HepG2 (cell line): Measurements from ENCODE around the gene BBS4. TPM values are rescaled to one million over a fixed set of nuclear protein-coding genes. Genes with fewer than 3 reads are reported as not detected.

Experiments
- ATAC-seq: fragments of 200-7000 bp; cut with Tn5 transposase; 3 replicates; pipeline ENCODE4 v1.9.1; 2020; ENCODE audit warnings: mild to moderate bottlenecking, moderate library complexity
- BruUV-seq: library from RNA; stranded (reverse); fragments of 400-500 nt; replicated peaks from 2 replicates; lab custom pipeline; 2021; lab: Mats Ljungman, UMichigan
- CTCF ChIA-PET: fragments of 300-600 bp; formaldehyde crosslinking; extraction: SDS; loops from one replicate; lab custom pipeline; 2021; ENCODE audit warnings: low total read pairs, inconsistent platforms, low intra/inter-chr PET ratio; lab: Yijun Ruan, JAX
- POLR2A ChIA-PET: fragments of 350-600 bp; sonication (Branson Sonifier 250); formaldehyde crosslinking; loops from one replicate; lab custom pipeline; 2020; ENCODE audit warnings: antibody characterized with exemption, inconsistent platforms; lab: Yijun Ruan, JAX
- DNase-seq: peaks from one replicate; pipeline ENCODE4 v3.0.0-alpha.2; 2015; ENCODE audit warnings: low spot score
- FAIRE-seq: peaks from 3 replicates; lab custom pipeline; 2011; peaks lifted over from hg19 to GRCh38; lab: Jason Lieb, UNC
- H2AFZ ChIP-seq: one replicate; pipeline ENCODE4 v1.6.1; 2011; ENCODE audit warnings: low read length, inconsistent platforms
- H3K27ac ChIP-seq: fragments of 300-600 bp; 3 replicates; pipeline ENCODE4 v1.8.0; 2011; ENCODE audit warnings: mixed run types, mild to moderate bottlenecking, mixed read lengths, low read length, inconsistent platforms; ENCODE audit not compliant: insufficient read depth; ENCODE audit errors: extremely low read length
- H3K27me3 ChIP-seq, 2 experiments: fragments of 200-600 bp in 1 of 2; 2 replicates in 1 of 2; 3 replicates in 1 of 2; pipeline versions ENCODE4 v1.6.0 to v1.8.0; 2011; ENCODE audit warnings: low read length in 2 of 2, mild to moderate bottlenecking in 2 of 2, moderate library complexity in 2 of 2, inconsistent platforms in 1 of 2; ENCODE audit not compliant: insufficient read depth in 2 of 2, control insufficient read depth in 1 of 2
- H3K36me3 ChIP-seq, 2 experiments: fragments of 200-600 bp in 1 of 2; replicated peaks in 1 of 2; 2 replicates in 1 of 2; 3 replicates in 1 of 2; pipeline versions ENCODE4 v1.5.1 to v1.8.0; 2011; ENCODE audit warnings: low read length in 2 of 2, inconsistent platforms in 1 of 2; ENCODE audit not compliant: insufficient read depth in 2 of 2, control insufficient read depth in 1 of 2
- H3K4me1 ChIP-seq: 2 replicates; pipeline ENCODE4 v1.5.1; 2012; ENCODE audit warnings: low read length, inconsistent platforms; ENCODE audit not compliant: insufficient read depth
- H3K4me2 ChIP-seq: 2 replicates; pipeline ENCODE4 v1.6.0; 2011; ENCODE audit warnings: low read depth, low read length, inconsistent platforms
- H3K4me3 ChIP-seq, 3 experiments: fragments of 200-600 bp in 1 of 3; sonication (generic), shearing (Covaris generic) in 1 of 3; replicated peaks in 1 of 3; 2 replicates each; pipeline ENCODE4 v1.5.1; 2011 to 2016; ENCODE audit warnings: low read length in 3 of 3, inconsistent platforms in 2 of 3, low read depth in 2 of 3, mild to moderate bottlenecking in 2 of 3, control low read depth in 1 of 3, mixed read lengths in 1 of 3; ENCODE audit not compliant: insufficient read depth in 1 of 3
- H3K79me2 ChIP-seq: one replicate; pipeline ENCODE4 v1.6.1; 2011; ENCODE audit warnings: low read length, inconsistent platforms; ENCODE audit not compliant: insufficient read depth
- H3K9ac ChIP-seq: 2 replicates; pipeline ENCODE4 v1.6.0; 2011; ENCODE audit warnings: mild to moderate bottlenecking, low read depth, low read length, inconsistent platforms; ENCODE audit not compliant: insufficient read depth
- H3K9me3 ChIP-seq: 2 replicates; pipeline ENCODE4 v1.5.1; 2012; ENCODE audit warnings: mild to moderate bottlenecking, low read length
- H4K20me1 ChIP-seq: 2 replicates; pipeline ENCODE4 v1.6.0; 2011; ENCODE audit warnings: inconsistent platforms, mild to moderate bottlenecking, low read length, moderate library complexity; ENCODE audit not compliant: insufficient read depth
- HNF4G ChIP-seq, 2 experiments: sonication (generic) in 1 of 2; formaldehyde crosslinking in 1 of 2; IDR thresholded peaks; 2 replicates each; pipeline versions ENCODE4 v1.4.0 to v1.6.1; 2011 to 2020; ENCODE audit warnings: borderline replicate concordance in 2 of 2, low read depth in 2 of 2, mild to moderate bottlenecking in 2 of 2, low read length in 1 of 2, missing genetic modification reagents in 1 of 2, moderate library complexity in 1 of 2
- KDM2A ChIP-seq: sonication (generic); formaldehyde crosslinking; IDR thresholded peaks from 2 replicates; pipeline ENCODE4 v1.4.0; 2020; ENCODE audit warnings: low read depth, missing genetic modification reagents, borderline replicate concordance
- KDM4B ChIP-seq: sonication (generic); formaldehyde crosslinking; IDR thresholded peaks from 2 replicates; pipeline ENCODE4 v1.4.0; 2020; ENCODE audit warnings: missing genetic modification reagents
- MLX ChIP-seq: IDR thresholded peaks from 2 replicates; pipeline ENCODE4 v1.6.1; 2016
- POLR2G ChIP-seq: fragments of 200-400 bp; formaldehyde crosslinking; IDR thresholded peaks from 2 replicates; pipeline ENCODE4 v1.6.1; 2018; ENCODE audit warnings: mild to moderate bottlenecking, low read depth, low read length, moderate library complexity
- SMAD9 ChIP-seq: sonication (generic); formaldehyde crosslinking; IDR thresholded peaks from 2 replicates; pipeline ENCODE4 v1.5.1; 2020; ENCODE audit warnings: mild to moderate bottlenecking, missing genetic modification reagents
- TEAD2 ChIP-seq: sonication (generic); formaldehyde crosslinking; IDR thresholded peaks from 2 replicates; pipeline ENCODE4 v1.9.0; 2021; ENCODE audit warnings: missing genetic modification reagents
- ZFAT ChIP-seq: sonication (generic); formaldehyde crosslinking; conservative IDR thresholded peaks from 2 replicates; pipeline ENCODE4 v1.8.1; 2023; ENCODE audit warnings: missing genetic modification reagents, inconsistent platforms
- ZFP37 ChIP-seq: sonication (generic); formaldehyde crosslinking; IDR thresholded peaks from 2 replicates; pipeline ENCODE4 v1.4.0; 2020; ENCODE audit warnings: missing genetic modification reagents, borderline replicate concordance
- ZNF234 ChIP-seq: sonication (generic); formaldehyde crosslinking; conservative IDR thresholded peaks from 2 replicates; pipeline ENCODE4 v1.5.1; 2020; ENCODE audit warnings: mild to moderate bottlenecking, missing genetic modification reagents
- ZNF543 ChIP-seq: sonication (generic); formaldehyde crosslinking; IDR thresholded peaks from 2 replicates; pipeline ENCODE4 v1.4.0; 2020; ENCODE audit warnings: mild to moderate bottlenecking, missing genetic modification reagents
- ZNF562 ChIP-seq: sonication (generic); formaldehyde crosslinking; IDR thresholded peaks from 2 replicates; pipeline ENCODE4 v1.8.0; 2022; ENCODE audit warnings: missing genetic modification reagents, borderline replicate concordance
- ZNF674 ChIP-seq: sonication (generic); formaldehyde crosslinking; IDR thresholded peaks from 2 replicates; pipeline ENCODE4 v1.5.0; 2020; ENCODE audit warnings: low read depth, mild to moderate bottlenecking, missing genetic modification reagents
- ZNF883 ChIP-seq: sonication (generic); formaldehyde crosslinking; IDR thresholded peaks from 2 replicates; pipeline ENCODE4 v1.5.1; 2020; ENCODE audit warnings: mild to moderate bottlenecking, missing genetic modification reagents; ENCODE audit errors: not compliant biosample characterization
- ZSCAN20 ChIP-seq: sonication (generic); formaldehyde crosslinking; IDR thresholded peaks from 2 replicates; pipeline ENCODE4 v1.4.0; 2020; ENCODE audit warnings: missing genetic modification reagents, mild to moderate bottlenecking, borderline replicate concordance
- WGBS: methylation state at CpG from one replicate; pipeline ENCODE4 v1.1.6; 2017; ENCODE audit warnings: low lambda C conversion rate; 5-methylcytosine and 5-hydroxymethylcytosine counted together
- in situ Hi-C: cut with HindIII; loops from 2 replicates; pipeline ENCODE4 v1.10.0; 2017; ENCODE audit warnings: low pct_unique_long_range_greater_than_20kb; ENCODE audit not compliant: extremely low pct_ligation_motif_present
- intact Hi-C: fragments of 100-400 bp; cut with micrococcal nuclease; formaldehyde crosslinking; loops from one replicate; pipeline ENCODE4 v1.10.0; 2022; ENCODE audit not compliant: unreplicated experiment
- polyA plus RNA-seq, 8 experiments: library from polyadenylated mRNA; depleted of rRNA in 3 of 8; stranded (reverse) in 7 of 8; unstranded in 1 of 8; fragments of >200 nt; fragmentation: Illumina TruSeq in 4 of 8; extraction: Trizol in 4 of 8; gene quantifications; 2 replicates each; pipeline versions ENCODE4 v1.2.1 to v1.2.3, GENCODE V29; 2011 to 2016; ENCODE audit warnings: low read depth in 4 of 8, missing spikeins in 1 of 8, mixed read lengths in 1 of 8; ENCODE audit not compliant: insufficient read depth in 1 of 8
- total RNA-seq, 5 experiments: library from RNA; depleted of rRNA; stranded (reverse); fragments of >200 nt; fragmentation: Illumina TruSeq; extraction: Trizol; gene quantifications; 2 replicates each; pipeline ENCODE4 v1.2.3, GENCODE V29; 2016; ENCODE audit warnings: low read depth in 1 of 5

Gene BBS4
- total and polyA plus RNA-seq, 2 of the 13 experiments (the other 11 are each of a cell fraction or from before 2014, with no cell fraction given), result 16.0 to 21.3 TPM

- POLR2A ChIA-PET, result no interaction called here
- Histone ChIP-seq H3K9ac (no peak overlapping the region), H3K27me3 (no peaks in the 10 kb centered on the region), H3K9me3 (no peaks in the 10 kb centered on the region), H4K20me1 (no peaks in the 10 kb centered on the region), H3K4me2 (no peak overlapping the region), H3K4me3 (no peak overlapping the region), H3K4me1 (no peaks in the 10 kb centered on the region), H3K79me2 (no peaks in the 10 kb centered on the region), H2AFZ (no peak overlapping the region), H3K27ac (no peak overlapping the region), H3K36me3 (peaks cover 18 to 65% of the 10 kb centered on the region in 2 experiments)
- no peak for DNase-seq
- in situ Hi-C loops (no loop called here), intact Hi-C loops (no loop called here)
- no TSS peak for BruUV-seq
- FAIRE-seq, result no peak
- WGBS, result 86% methylated on average over 6 of the region's 6 CpGs
- no peak for TF ChIP-seq ZNF543 (CRISPR knock-in tag)
- no peak for TF ChIP-seq ZFAT
- TF ChIP-seq ZNF562 (CRISPR knock-in tag), result no peak
- no peak for TF ChIP-seq ZNF883 (CRISPR knock-in tag)
- no peak for TF ChIP-seq ZSCAN20 (CRISPR knock-in tag)
- no peak for TF ChIP-seq SMAD9
- no peak for TF ChIP-seq ZNF674
- no peak for TF ChIP-seq KDM4B
- TF ChIP-seq MLX, result no peak
- TF ChIP-seq POLR2G, result no peak
- TF ChIP-seq ZNF234 (CRISPR knock-in tag), result no peak
- TF ChIP-seq TEAD2, result no peak
- TF ChIP-seq HNF4G (IDR thresholded peaks at IDR 0.05; ENCODE audit: borderline replicate concordance, low read depth, low read length), result no peak
- TF ChIP-seq HNF4G (CRISPR knock-in tag; IDR thresholded peaks at IDR 0.05; ENCODE audit: borderline replicate concordance, low read depth), result no peak
- TF ChIP-seq KDM2A, result no peak
- no peak for TF ChIP-seq ZFP37 (CRISPR knock-in tag)
- CTCF ChIA-PET, result no interaction called here
- ATAC-seq, result no peak
These were observed 84.8 kb downstream of the BBS4 start for GRCh38 chr15:72770673-72771328.
